WTC11 (cell line): ENCODE results near the gene LIF. TPM values are rescaled to one million over a fixed set of nuclear protein-coding genes. Genes with fewer than 3 reads are reported as not detected.

Source experiments
- ATAC-seq: fragments of 200-7000 bp; cut with Tn5 transposase; 2 replicates; pipeline ENCODE4 v1.10.0; 2021; ENCODE audit warnings: mild to moderate bottlenecking, moderate library complexity
- CTCF ChIA-PET: fragments of 300-600 bp; sonication (Branson Sonifier 250); formaldehyde crosslinking; loops from one replicate; lab custom pipeline; 2021; ENCODE audit warnings: antibody characterized with exemption; lab: Charles Lee
- POLR2A ChIA-PET: fragments of 350-600 bp; sonication (Branson Sonifier 250); formaldehyde crosslinking; loops from one replicate; lab custom pipeline; 2021; ENCODE audit warnings: antibody characterized with exemption; lab: Charles Lee
- DNase-seq: peaks from one replicate; pipeline ENCODE4 v3.0.0; 2021; ENCODE audit warnings: low spot score
- H3K27ac Mint-ChIP-seq: 2 replicates; pipeline ENCODE4 v1.8.0; 2021; ENCODE audit warnings: mixed read lengths
- H3K27me3 Mint-ChIP-seq: 2 replicates; pipeline ENCODE4 v1.8.0; 2021; ENCODE audit warnings: low read depth, mild to moderate bottlenecking, moderate library complexity, mixed read lengths
- H3K36me3 Mint-ChIP-seq: 2 replicates; pipeline ENCODE4 v1.8.0; 2021; ENCODE audit warnings: mixed read lengths
- H3K4me1 Mint-ChIP-seq: 2 replicates; pipeline ENCODE4 v1.8.0; 2022; ENCODE audit warnings: mixed read lengths
- H3K4me3 Mint-ChIP-seq: 2 replicates; pipeline ENCODE4 v1.8.0; 2021; ENCODE audit warnings: mild to moderate bottlenecking, moderate library complexity, mixed read lengths
- H3K9me3 Mint-ChIP-seq: 2 replicates; pipeline ENCODE4 v1.8.0; 2021; ENCODE audit warnings: mixed read lengths
- ATF3 ChIP-seq: sonication (generic); formaldehyde crosslinking; conservative IDR thresholded peaks from 2 replicates; pipeline ENCODE4 v1.8.1; 2022; ENCODE audit warnings: mild to moderate bottlenecking, missing genetic modification reagents
- CREM ChIP-seq: sonication (generic); formaldehyde crosslinking; IDR thresholded peaks from 2 replicates; pipeline ENCODE4 v1.8.1; 2022; ENCODE audit warnings: mild to moderate bottlenecking, missing genetic modification reagents, moderate library complexity
- EMX1 ChIP-seq: fragments of 250-450 bp; sonication (Bioruptor Pico); IDR thresholded peaks from 2 replicates; pipeline ENCODE4 v1.8.0; 2021; ENCODE audit warnings: mild to moderate bottlenecking
- ETV6 ChIP-seq: sonication (generic); formaldehyde crosslinking; IDR thresholded peaks from 2 replicates; pipeline ENCODE4 v1.8.1; 2022; ENCODE audit warnings: mild to moderate bottlenecking, missing genetic modification reagents
- FOXP4 ChIP-seq: sonication (generic); formaldehyde crosslinking; IDR thresholded peaks from 2 replicates; pipeline ENCODE4 v1.8.0; 2022; ENCODE audit warnings: mild to moderate bottlenecking, missing genetic modification reagents
- MXD4 ChIP-seq: fragments of 250-450 bp; sonication (Bioruptor Pico); IDR thresholded peaks from 2 replicates; pipeline ENCODE4 v1.8.0; 2021; ENCODE audit warnings: mild to moderate bottlenecking, moderate library complexity, borderline replicate concordance
- MYBL2 ChIP-seq: sonication (generic); formaldehyde crosslinking; IDR thresholded peaks from 2 replicates; pipeline ENCODE4 v1.8.1; 2023; ENCODE audit warnings: mild to moderate bottlenecking, moderate library complexity, missing genetic modification reagents
- NFYB ChIP-seq: sonication (generic); formaldehyde crosslinking; conservative IDR thresholded peaks from 2 replicates; pipeline ENCODE4 v1.8.0; 2022; ENCODE audit warnings: low read depth, missing genetic modification reagents
- NR1H2 ChIP-seq: sonication (generic); formaldehyde crosslinking; IDR thresholded peaks from 2 replicates; pipeline ENCODE4 v1.9.0; 2021; ENCODE audit warnings: mild to moderate bottlenecking, moderate library complexity, missing genetic modification reagents
- SOX15 ChIP-seq: fragments of 250-450 bp; sonication (Bioruptor Pico); IDR thresholded peaks from 2 replicates; pipeline ENCODE4 v1.9.0; 2021; ENCODE audit warnings: mild to moderate bottlenecking
- ZNF232 ChIP-seq: sonication (generic); formaldehyde crosslinking; IDR thresholded peaks from 2 replicates; pipeline ENCODE4 v1.8.0; 2022; ENCODE audit warnings: mild to moderate bottlenecking, missing genetic modification reagents
- ZNF671 ChIP-seq: fragments of 250-450 bp; sonication (Bioruptor Pico); IDR thresholded peaks from 2 replicates; pipeline ENCODE4 v1.8.0; 2021; ENCODE audit warnings: mild to moderate bottlenecking
- total RNA-seq: library from RNA; stranded (reverse); gene quantifications from 3 replicates; pipeline ENCODE4 v1.2.3, GENCODE V29; 2021
- TF ChIP-seq, protein P1 (sequence below): sonication (generic); formaldehyde crosslinking; IDR thresholded peaks from 2 replicates; pipeline ENCODE4 v1.8.0; 2023; ENCODE audit warnings: missing genetic modification reagents, mild to moderate bottlenecking, borderline replicate concordance
- TF ChIP-seq, protein P2 (sequence below): fragments of 200-600 bp; IDR thresholded peaks from 2 replicates; pipeline ENCODE4 v1.8.0; 2022; ENCODE audit warnings: antibody characterized with exemption
- TF ChIP-seq, protein P3 (sequence below): fragments of 250-450 bp; sonication (Bioruptor Pico); IDR thresholded peaks from 2 replicates; pipeline ENCODE4 v1.9.0; 2021; ENCODE audit warnings: mild to moderate bottlenecking
- TF ChIP-seq, protein P4 (sequence below): fragments of 250-450 bp; sonication (Bioruptor Pico); IDR thresholded peaks from 2 replicates; pipeline ENCODE4 v1.8.0; 2021; ENCODE audit warnings: mild to moderate bottlenecking

Gene LIF
- total RNA-seq, 1 experiment from 2014 or later = 7.2 TPM

- Mint-ChIP-seq H3K4me3 (no peak overlapping the region), H3K27me3 (no peaks in the 10 kb centered on the region; the same call in 1 of the 2 replicates)
- ATAC-seq = no peak
- CTCF ChIA-PET = interaction anchor here (1.0 to 3.4 kb wide), 3 partner anchors 10 to 110 kb away, joined by 4 to 29 read pairs (median 4); no protein-coding TSS in a partner anchor
- DNase-seq = no peak
- no peak for TF ChIP-seq MYBL2 (CRISPR knock-in tag)
- no peak for TF ChIP-seq NFYB
- TF ChIP-seq, protein P1, sequence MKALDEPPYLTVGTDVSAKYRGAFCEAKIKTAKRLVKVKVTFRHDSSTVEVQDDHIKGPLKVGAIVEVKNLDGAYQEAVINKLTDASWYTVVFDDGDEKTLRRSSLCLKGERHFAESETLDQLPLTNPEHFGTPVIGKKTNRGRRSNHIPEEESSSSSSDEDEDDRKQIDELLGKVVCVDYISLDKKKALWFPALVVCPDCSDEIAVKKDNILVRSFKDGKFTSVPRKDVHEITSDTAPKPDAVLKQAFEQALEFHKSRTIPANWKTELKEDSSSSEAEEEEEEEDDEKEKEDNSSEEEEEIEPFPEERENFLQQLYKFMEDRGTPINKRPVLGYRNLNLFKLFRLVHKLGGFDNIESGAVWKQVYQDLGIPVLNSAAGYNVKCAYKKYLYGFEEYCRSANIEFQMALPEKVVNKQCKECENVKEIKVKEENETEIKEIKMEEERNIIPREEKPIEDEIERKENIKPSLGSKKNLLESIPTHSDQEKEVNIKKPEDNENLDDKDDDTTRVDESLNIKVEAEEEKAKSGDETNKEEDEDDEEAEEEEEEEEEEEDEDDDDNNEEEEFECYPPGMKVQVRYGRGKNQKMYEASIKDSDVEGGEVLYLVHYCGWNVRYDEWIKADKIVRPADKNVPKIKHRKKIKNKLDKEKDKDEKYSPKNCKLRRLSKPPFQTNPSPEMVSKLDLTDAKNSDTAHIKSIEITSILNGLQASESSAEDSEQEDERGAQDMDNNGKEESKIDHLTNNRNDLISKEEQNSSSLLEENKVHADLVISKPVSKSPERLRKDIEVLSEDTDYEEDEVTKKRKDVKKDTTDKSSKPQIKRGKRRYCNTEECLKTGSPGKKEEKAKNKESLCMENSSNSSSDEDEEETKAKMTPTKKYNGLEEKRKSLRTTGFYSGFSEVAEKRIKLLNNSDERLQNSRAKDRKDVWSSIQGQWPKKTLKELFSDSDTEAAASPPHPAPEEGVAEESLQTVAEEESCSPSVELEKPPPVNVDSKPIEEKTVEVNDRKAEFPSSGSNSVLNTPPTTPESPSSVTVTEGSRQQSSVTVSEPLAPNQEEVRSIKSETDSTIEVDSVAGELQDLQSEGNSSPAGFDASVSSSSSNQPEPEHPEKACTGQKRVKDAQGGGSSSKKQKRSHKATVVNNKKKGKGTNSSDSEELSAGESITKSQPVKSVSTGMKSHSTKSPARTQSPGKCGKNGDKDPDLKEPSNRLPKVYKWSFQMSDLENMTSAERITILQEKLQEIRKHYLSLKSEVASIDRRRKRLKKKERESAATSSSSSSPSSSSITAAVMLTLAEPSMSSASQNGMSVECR (CRISPR knock-in tag) = no peak
- TF ChIP-seq ATF3 (CRISPR knock-in tag) = no peak
- TF ChIP-seq ZNF671 (CRISPR knock-in tag) = no peak
- TF ChIP-seq, all 79 proteins: peak for 0
- Mint-ChIP-seq H3K27ac (no peak overlapping the region), H3K36me3 (no peaks in the 10 kb centered on the region), H3K9me3 (no peaks in the 10 kb centered on the region), H3K4me1 (peaks cover 8% of the 10 kb centered on the region)
- POLR2A ChIA-PET = no interaction called here
Observed at GRCh38 chr22:30277547-30278344, 31.2 kb upstream of the LIF start.

- Mint-ChIP-seq H3K9me3 (no peaks in the 10 kb centered on the region), H3K4me3 (no peak overlapping the region), H3K36me3 (no peaks in the 10 kb centered on the region), H3K4me1 (peaks cover 8% of the 10 kb centered on the region), H3K27me3 (no peaks in the 10 kb centered on the region; the same call in 1 of the 2 replicates), H3K27ac (0 out of 2 replicates have a peak overlapping the region, but pooled peaks have one; percentile 2)
- CTCF ChIA-PET = interaction anchor here (2.2 kb wide), 1 partner anchor 13 kb away, joined by 11 read pairs; no protein-coding TSS in a partner anchor
- no peak for ATAC-seq
- no peak for DNase-seq
- POLR2A ChIA-PET = no interaction called here
- TF ChIP-seq, protein P2, sequence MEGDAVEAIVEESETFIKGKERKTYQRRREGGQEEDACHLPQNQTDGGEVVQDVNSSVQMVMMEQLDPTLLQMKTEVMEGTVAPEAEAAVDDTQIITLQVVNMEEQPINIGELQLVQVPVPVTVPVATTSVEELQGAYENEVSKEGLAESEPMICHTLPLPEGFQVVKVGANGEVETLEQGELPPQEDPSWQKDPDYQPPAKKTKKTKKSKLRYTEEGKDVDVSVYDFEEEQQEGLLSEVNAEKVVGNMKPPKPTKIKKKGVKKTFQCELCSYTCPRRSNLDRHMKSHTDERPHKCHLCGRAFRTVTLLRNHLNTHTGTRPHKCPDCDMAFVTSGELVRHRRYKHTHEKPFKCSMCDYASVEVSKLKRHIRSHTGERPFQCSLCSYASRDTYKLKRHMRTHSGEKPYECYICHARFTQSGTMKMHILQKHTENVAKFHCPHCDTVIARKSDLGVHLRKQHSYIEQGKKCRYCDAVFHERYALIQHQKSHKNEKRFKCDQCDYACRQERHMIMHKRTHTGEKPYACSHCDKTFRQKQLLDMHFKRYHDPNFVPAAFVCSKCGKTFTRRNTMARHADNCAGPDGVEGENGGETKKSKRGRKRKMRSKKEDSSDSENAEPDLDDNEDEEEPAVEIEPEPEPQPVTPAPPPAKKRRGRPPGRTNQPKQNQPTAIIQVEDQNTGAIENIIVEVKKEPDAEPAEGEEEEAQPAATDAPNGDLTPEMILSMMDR = no peak
- no peak for TF ChIP-seq FOXP4 (CRISPR knock-in tag)
- TF ChIP-seq, protein P3, sequence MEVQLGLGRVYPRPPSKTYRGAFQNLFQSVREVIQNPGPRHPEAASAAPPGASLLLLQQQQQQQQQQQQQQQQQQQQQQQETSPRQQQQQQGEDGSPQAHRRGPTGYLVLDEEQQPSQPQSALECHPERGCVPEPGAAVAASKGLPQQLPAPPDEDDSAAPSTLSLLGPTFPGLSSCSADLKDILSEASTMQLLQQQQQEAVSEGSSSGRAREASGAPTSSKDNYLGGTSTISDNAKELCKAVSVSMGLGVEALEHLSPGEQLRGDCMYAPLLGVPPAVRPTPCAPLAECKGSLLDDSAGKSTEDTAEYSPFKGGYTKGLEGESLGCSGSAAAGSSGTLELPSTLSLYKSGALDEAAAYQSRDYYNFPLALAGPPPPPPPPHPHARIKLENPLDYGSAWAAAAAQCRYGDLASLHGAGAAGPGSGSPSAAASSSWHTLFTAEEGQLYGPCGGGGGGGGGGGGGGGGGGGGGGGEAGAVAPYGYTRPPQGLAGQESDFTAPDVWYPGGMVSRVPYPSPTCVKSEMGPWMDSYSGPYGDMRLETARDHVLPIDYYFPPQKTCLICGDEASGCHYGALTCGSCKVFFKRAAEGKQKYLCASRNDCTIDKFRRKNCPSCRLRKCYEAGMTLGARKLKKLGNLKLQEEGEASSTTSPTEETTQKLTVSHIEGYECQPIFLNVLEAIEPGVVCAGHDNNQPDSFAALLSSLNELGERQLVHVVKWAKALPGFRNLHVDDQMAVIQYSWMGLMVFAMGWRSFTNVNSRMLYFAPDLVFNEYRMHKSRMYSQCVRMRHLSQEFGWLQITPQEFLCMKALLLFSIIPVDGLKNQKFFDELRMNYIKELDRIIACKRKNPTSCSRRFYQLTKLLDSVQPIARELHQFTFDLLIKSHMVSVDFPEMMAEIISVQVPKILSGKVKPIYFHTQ = no peak
- no peak for TF ChIP-seq MXD4
- no peak for TF ChIP-seq ZNF232 (CRISPR knock-in tag)
- no peak for TF ChIP-seq SOX15 (CRISPR knock-in tag)
- no peak for TF ChIP-seq CREM (CRISPR knock-in tag)
- TF ChIP-seq, protein P4, sequence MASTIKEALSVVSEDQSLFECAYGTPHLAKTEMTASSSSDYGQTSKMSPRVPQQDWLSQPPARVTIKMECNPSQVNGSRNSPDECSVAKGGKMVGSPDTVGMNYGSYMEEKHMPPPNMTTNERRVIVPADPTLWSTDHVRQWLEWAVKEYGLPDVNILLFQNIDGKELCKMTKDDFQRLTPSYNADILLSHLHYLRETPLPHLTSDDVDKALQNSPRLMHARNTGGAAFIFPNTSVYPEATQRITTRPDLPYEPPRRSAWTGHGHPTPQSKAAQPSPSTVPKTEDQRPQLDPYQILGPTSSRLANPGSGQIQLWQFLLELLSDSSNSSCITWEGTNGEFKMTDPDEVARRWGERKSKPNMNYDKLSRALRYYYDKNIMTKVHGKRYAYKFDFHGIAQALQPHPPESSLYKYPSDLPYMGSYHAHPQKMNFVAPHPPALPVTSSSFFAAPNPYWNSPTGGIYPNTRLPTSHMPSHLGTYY (CRISPR knock-in tag) = no peak
- no peak for TF ChIP-seq EMX1 (CRISPR knock-in tag)
- TF ChIP-seq, protein P1 (CRISPR knock-in tag) = no peak
- no peak for TF ChIP-seq ETV6 (CRISPR knock-in tag)
- TF ChIP-seq NR1H2 (CRISPR knock-in tag) = no peak
Observed at GRCh38 chr22:30276039-30276438, 29.5 kb upstream of the LIF start.
